Activated CD4-positive, alpha-beta T cell treated with anti-CD3 and anti-CD28 coated beads, Interleukin-2, amount 50 U/mL, for 16 hours (primary cell): ENCODE data around the gene RETREG1.
A peak's percentile ranks its signal among the peaks of the same experiment; 100 is the strongest.
"Not testable (repeated sequence)": the region's sequence is repeated elsewhere in the genome, so short reads cannot be mapped to it uniquely, and the experiment has no call there.

ENCODE experiments used
- DNase-seq: peaks from one replicate; pipeline ENCODE4 v3.0.0-alpha.2; 2020

Gene RETREG1

GRCh38 chr5:16616536-16617273 lies at the start of gene RETREG1:
TSS of gene RETREG1 (minus strand) at chr5:16616997. CDS start at chr5:16616971, 26 bp downstream.
- DNase-seq: peak; percentile 71

- DNase-seq: no peak
Observed at GRCh38 chr5:16666130-16666882, 49.5 kb upstream of the RETREG1 start.

GRCh38 chr5:16665601-16666000 lies 48.8 kb upstream of the RETREG1 start:
- DNase-seq: no peak

GRCh38 chr5:16664368-16664767 lies 47.6 kb upstream of the RETREG1 start:
- no peak for DNase-seq

- no peak for DNase-seq
Observed at GRCh38 chr5:16663840-16664239, 47.0 kb upstream of the RETREG1 start.

- DNase-seq: no peak
Observed at GRCh38 chr5:16661713-16662112, 44.9 kb upstream of the RETREG1 start.

GRCh38 chr5:16660982-16661381 lies 44.2 kb upstream of the RETREG1 start:
- no peak for DNase-seq

- DNase-seq: no peak
Observed at GRCh38 chr5:16659536-16659935, 42.7 kb upstream of the RETREG1 start.

- no peak for DNase-seq
Observed at GRCh38 chr5:16656561-16657191, 39.9 kb upstream of the RETREG1 start.

- no peak for DNase-seq
Observed at GRCh38 chr5:16654647-16655334, 38.0 kb upstream of the RETREG1 start.

- DNase-seq: not testable (repeated sequence)
Observed at GRCh38 chr5:16648739-16649138, 31.9 kb upstream of the RETREG1 start.

- DNase-seq: no peak
Observed at GRCh38 chr5:16644301-16644889, 27.6 kb upstream of the RETREG1 start.

GRCh38 chr5:16642867-16643266 lies 26.1 kb upstream of the RETREG1 start:
- no peak for DNase-seq

- DNase-seq: no peak
Observed at GRCh38 chr5:16639206-16639605, 22.4 kb upstream of the RETREG1 start.

- DNase-seq: no peak
Observed at GRCh38 chr5:16628376-16628775, 11.6 kb upstream of the RETREG1 start.

- DNase-seq: peak; percentile 61
Observed at GRCh38 chr5:16626696-16627264, 10.0 kb upstream of the RETREG1 start.

- DNase-seq: no peak
Observed at GRCh38 chr5:16625096-16625495, 8.3 kb upstream of the RETREG1 start.

- no peak for DNase-seq
Observed at GRCh38 chr5:16619136-16619535, 2.3 kb upstream of the RETREG1 start.

GRCh38 chr5:16618138-16618897 lies 1.5 kb upstream of the RETREG1 start:
- no peak for DNase-seq

- DNase-seq: peak; percentile 4
Observed at GRCh38 chr5:16617274-16617968, 624 bp upstream of the RETREG1 start.
